Adrenal gland (tissue), 12 donors: ENCODE measurements around the gene LCN12. TPM values are rescaled to one million over a fixed set of nuclear protein-coding genes. Genes with fewer than 3 reads are reported as not detected.

ENCODE experiments used
- DNase-seq, 7 donors: peaks; one replicate each; pipeline ENCODE4 v3.0.0-alpha.2; 2019 to 2020
- H3K27ac ChIP-seq, 5 donors: fragments of 200-600 bp; sonication (generic) in 4 of 5; 1 replicate in 3 of 5; 2 replicates in 2 of 5; pipeline versions ENCODE4 v1.5.1 to v1.8.0; 2016 to 2020; ENCODE audit warnings: mild to moderate bottlenecking in 1 of 5
- H3K27me3 ChIP-seq: fragments of 200-600 bp; 2 replicates; pipeline ENCODE4 v1.8.0; 2021
- H3K36me3 ChIP-seq, 2 donors: fragments of 200-600 bp; replicated peaks in 1 of 2; 1 replicate in 1 of 2; 2 replicates in 1 of 2; pipeline versions ENCODE4 v1.5.1 to v1.8.0; 2018 to 2022
- H3K4me1 ChIP-seq, 2 donors: fragments of 200-600 bp; replicated peaks in 1 of 2; 1 replicate in 1 of 2; 2 replicates in 1 of 2; pipeline versions ENCODE4 v1.5.1 to v1.8.0; 2018 to 2021
- H3K4me3 ChIP-seq, 4 donors: fragments of 200-600 bp; sonication (generic) in 3 of 4; one replicate each; pipeline ENCODE4 v1.5.1; 2016 to 2018
- H3K9me3 ChIP-seq, 3 donors: fragments of 200-600 bp; sonication (generic) in 1 of 3; replicated peaks in 1 of 3; 1 replicate in 2 of 3; 2 replicates in 1 of 3; pipeline versions ENCODE4 v1.5.1 to v1.8.0; 2016 to 2021
- POLR2A ChIP-seq, 2 donors: fragments of 450-650 bp; IDR thresholded peaks; one replicate each; pipeline ENCODE4 v1.6.1; 2017; ENCODE audit warnings: antibody characterized with exemption in 2 of 2, mild to moderate bottlenecking in 2 of 2, moderate library complexity in 1 of 2
- WGBS, 4 donors: extraction: QIAGEN DNeasy Blood & Tissue Kit in 2 of 4; methylation state at CpG; one replicate each; pipeline versions ENCODE4 v1.1.5 to v1.1.7; 2013 to 2017; 5-methylcytosine and 5-hydroxymethylcytosine counted together
- intact Hi-C, 2 donors: fragments of 100-400 bp; cut with DNase I; formaldehyde crosslinking; loops; one replicate each; pipeline versions ENCODE4 v1.14.1 to v1.15.0; 2022 to 2023
- polyA plus RNA-seq, 3 donors: library from polyadenylated mRNA; stranded (reverse); fragments of 200-250 nt in 2 of 3; fragments of 350-450 nt in 1 of 3; fragmentation: Illumina TruSeq in 1 of 3; extraction: RNeasy Lipid Tissue Mini Kit (QIAGEN cat#74804) in 1 of 3; gene quantifications; one replicate each; pipeline ENCODE4 v1.2.3, GENCODE V29; 2013 to 2014
- total RNA-seq, 9 donors: library from RNA; depleted of rRNA in 4 of 9; stranded (reverse); fragments of >200 nt in 4 of 9; fragments of 120-200 nt in 1 of 9; fragmentation: NEBNext Ultra II Directional in 1 of 9; extraction: Animal tissue kit (Norgen Biotek cat#: 25700) in 1 of 9; gene quantifications; one replicate each; pipeline versions ENCODE4 v1.1.0 to v1.2.4, GENCODE V29; 2013 to 2023
- TF ChIP-seq, protein P1 (sequence below), 6 experiments: fragments of 450-650 bp in 4 of 6; fragments of 200-600 bp in 2 of 6; sonication (generic) in 1 of 6; IDR thresholded peaks; 1 replicate in 5 of 6; 2 replicates in 1 of 6; pipeline versions ENCODE4 v1.5.1 to v1.8.0; 2016 to 2021; ENCODE audit warnings: antibody characterized with exemption in 6 of 6, mild to moderate bottlenecking in 2 of 6, moderate library complexity in 1 of 6
- donor health status: healthy with polysubstance abuse.
- donor health status: Bipolar disorder and iron deficiency.
- donor health status: DM: yes; HTN: yes; CAD: no.
- donor health status: DM: no; HTN: no; CAD: no.
- donor health status: DM: no; HTN: no; CAD: no.
- donor health status: DM: yes; HTN: yes; CAD: no.

Gene LCN12
- total and polyA plus RNA-seq, 12 donors = 0.75 to 31.8 (median 4.4) TPM; not detected in 1

- intact Hi-C loops = loop anchor here in 1 of 2 donors (5.0 kb wide), 1 partner anchor 66 kb away; no protein-coding TSS in a partner anchor
Observed at GRCh38 chr9:136956604-136957003, 4.5 kb downstream of the LCN12 start.

DNA sequence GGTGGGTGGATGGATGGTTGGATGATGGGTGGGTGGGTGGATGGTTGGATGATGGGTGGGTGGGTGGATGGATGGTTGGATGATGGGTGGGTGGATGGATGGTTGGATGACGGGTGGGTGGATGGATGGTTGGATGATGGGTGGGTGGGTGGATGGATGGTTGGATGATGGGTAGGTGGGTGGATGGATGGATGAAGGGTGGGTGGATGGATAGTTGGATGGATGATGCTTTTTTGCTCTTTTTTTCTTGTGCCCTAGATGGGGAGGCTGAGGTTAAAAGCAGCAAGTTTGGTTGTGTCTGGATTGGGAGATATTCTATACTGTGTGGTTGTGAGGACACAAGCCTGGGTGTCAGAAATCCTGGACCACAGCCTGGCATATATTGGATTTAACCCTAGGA is 5.4 kb downstream of the LCN12 start:
- no peak for TF ChIP-seq POLR2A (IDR thresholded peaks at IDR 0.05)
- TF ChIP-seq, protein P1, sequence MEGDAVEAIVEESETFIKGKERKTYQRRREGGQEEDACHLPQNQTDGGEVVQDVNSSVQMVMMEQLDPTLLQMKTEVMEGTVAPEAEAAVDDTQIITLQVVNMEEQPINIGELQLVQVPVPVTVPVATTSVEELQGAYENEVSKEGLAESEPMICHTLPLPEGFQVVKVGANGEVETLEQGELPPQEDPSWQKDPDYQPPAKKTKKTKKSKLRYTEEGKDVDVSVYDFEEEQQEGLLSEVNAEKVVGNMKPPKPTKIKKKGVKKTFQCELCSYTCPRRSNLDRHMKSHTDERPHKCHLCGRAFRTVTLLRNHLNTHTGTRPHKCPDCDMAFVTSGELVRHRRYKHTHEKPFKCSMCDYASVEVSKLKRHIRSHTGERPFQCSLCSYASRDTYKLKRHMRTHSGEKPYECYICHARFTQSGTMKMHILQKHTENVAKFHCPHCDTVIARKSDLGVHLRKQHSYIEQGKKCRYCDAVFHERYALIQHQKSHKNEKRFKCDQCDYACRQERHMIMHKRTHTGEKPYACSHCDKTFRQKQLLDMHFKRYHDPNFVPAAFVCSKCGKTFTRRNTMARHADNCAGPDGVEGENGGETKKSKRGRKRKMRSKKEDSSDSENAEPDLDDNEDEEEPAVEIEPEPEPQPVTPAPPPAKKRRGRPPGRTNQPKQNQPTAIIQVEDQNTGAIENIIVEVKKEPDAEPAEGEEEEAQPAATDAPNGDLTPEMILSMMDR (IDR thresholded peaks at IDR 0.05) = no peak

More at GRCh38 chr9:136956604-136957003, 4.5 kb downstream of the LCN12 start:
- Histone ChIP-seq H3K27ac (no peak overlapping the region), H3K4me3 (no peak overlapping the region), H3K36me3 (no peaks in the 10 kb centered on the region), H3K4me1 (peaks cover 0 to 14% of the 10 kb centered on the region in 2 donors), H3K27me3 (no peaks in the 10 kb centered on the region), H3K9me3 (no peaks in the 10 kb centered on the region)
- no peak for DNase-seq
- WGBS, 4 donors = 93 to 100% (median 94%) methylated on average over 4 of the region's 4 CpGs
- TF ChIP-seq, protein P1 (IDR thresholded peaks at IDR 0.05) = no peak
- no peak for TF ChIP-seq POLR2A (IDR thresholded peaks at IDR 0.05)

GRCh38 chr9:136957901-136958300 is 5.8 kb downstream of the LCN12 start:
- intact Hi-C loops = loop anchor here in 1 of 2 donors (5.0 kb wide), 1 partner anchor 64 kb away; no protein-coding TSS in a partner anchor

More for the DNA sequence above, 5.4 kb downstream of the LCN12 start:
- Histone ChIP-seq H3K9me3 (no peaks in the 10 kb centered on the region), H3K36me3 (no peaks in the 10 kb centered on the region), H3K4me3 (no peak overlapping the region), H3K27ac (no peak overlapping the region), H3K4me1 (peaks cover 0 to 5% of the 10 kb centered on the region in 2 donors), H3K27me3 (no peaks in the 10 kb centered on the region)
- no peak for DNase-seq
- intact Hi-C loops = loop anchor here in 1 of 2 donors (5.0 kb wide), 1 partner anchor 65 kb away; no protein-coding TSS in a partner anchor
- WGBS, 4 donors = 82 to 100% (median 90%) methylated on average over 1 of the region's 1 CpG

DNA sequence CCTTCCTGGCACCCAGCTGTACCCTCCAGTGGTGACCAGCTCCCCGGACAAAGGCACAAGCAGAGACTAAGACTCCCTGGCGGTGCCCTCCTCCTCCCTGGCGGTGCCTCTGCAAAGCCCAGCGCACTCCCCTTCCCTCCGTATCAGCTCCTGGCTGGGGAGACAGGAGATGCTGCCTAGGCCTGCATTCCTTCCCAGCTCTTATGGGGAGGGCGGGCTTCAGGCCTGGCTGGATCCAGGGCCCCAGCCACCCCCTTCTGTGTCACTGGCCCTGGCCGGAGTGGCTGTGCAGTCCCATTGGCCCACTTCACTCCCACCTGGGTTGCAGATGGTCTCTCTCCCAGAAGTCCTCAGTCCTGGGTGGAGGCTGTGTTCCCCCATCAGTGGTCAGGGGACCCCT is 6.4 kb downstream of the LCN12 start:
- TF ChIP-seq, protein P1 (IDR thresholded peaks at IDR 0.05) = no peak
- TF ChIP-seq POLR2A (IDR thresholded peaks at IDR 0.05) = no peak
- Histone ChIP-seq H3K36me3 (no peaks in the 10 kb centered on the region), H3K4me1 (no peaks in the 10 kb centered on the region), H3K9me3 (no peaks in the 10 kb centered on the region), H3K4me3 (no peak overlapping the region), H3K27me3 (no peaks in the 10 kb centered on the region), H3K27ac (no peak overlapping the region)
- 90 to 96% (median 93%) methylated on average over 5 to 7 of the region's 7 CpGs for WGBS, 4 donors
- no peak for DNase-seq
- intact Hi-C loops = loop anchor here in 1 of 2 donors (5.0 kb wide), 1 partner anchor 64 kb away; no protein-coding TSS in a partner anchor

More at GRCh38 chr9:136957901-136958300, 5.8 kb downstream of the LCN12 start:
- no peak for DNase-seq
- H3K4me1 ChIP-seq = peaks cover 0 to under 1% of the 10 kb centered on the region in 2 donors
- no peaks in the 10 kb centered on the region for H3K36me3 ChIP-seq
- WGBS, 4 donors = 89 to 96% (median 93%) methylated on average over 5 to 6 of the region's 6 CpGs
- no peaks in the 10 kb centered on the region for H3K9me3 ChIP-seq
- no peak overlapping the region for H3K4me3 ChIP-seq
- TF ChIP-seq POLR2A (IDR thresholded peaks at IDR 0.05) = no peak
- TF ChIP-seq, protein P1 (IDR thresholded peaks at IDR 0.05) = no peak
- H3K27me3 ChIP-seq = no peaks in the 10 kb centered on the region
- H3K27ac ChIP-seq = no peak overlapping the region
